Endothelial cell of umbilical vein (primary cell): ENCODE data around the gene UFSP2. TPM values are rescaled to one million over a fixed set of nuclear protein-coding genes. Genes with fewer than 3 reads are reported as not detected.

Source experiments
- BruUV-seq: library from RNA; stranded (reverse); fragments of 400-500 nt; replicated peaks from 2 replicates; lab custom pipeline; 2021; lab: Mats Ljungman, UMichigan
- CTCF ChIA-PET: fragments of 300-600, 350-600 bp; sonication (Branson Sonifier 250); formaldehyde crosslinking; loops from one replicate; lab custom pipeline; 2021; ENCODE audit warnings: antibody characterized with exemption, inconsistent platforms; lab: Charles Lee
- POLR2A ChIA-PET: fragments of 300-600, 350-600 bp; sonication (Branson Sonifier 250); formaldehyde crosslinking; loops from one replicate; lab custom pipeline; 2021; ENCODE audit warnings: antibody characterized with exemption, inconsistent platforms; lab: Charles Lee
- DNase-seq: peaks from one replicate; pipeline ENCODE4 v3.0.0-alpha.2; 2011; ENCODE audit warnings: low read depth, low spot score
- FAIRE-seq: peaks from 2 replicates; lab custom pipeline; 2011; peaks lifted over from hg19 to GRCh38; lab: Jason Lieb, UNC
- H2AFZ ChIP-seq: 2 replicates; pipeline ENCODE4 v1.6.0; 2012; ENCODE audit warnings: low read depth, low read length, control low read depth, inconsistent platforms
- H3K27ac ChIP-seq: 2 replicates; pipeline ENCODE4 v1.5.1; 2011; ENCODE audit warnings: low read depth, mild to moderate bottlenecking, control low read depth, low read length, moderate library complexity; ENCODE audit not compliant: insufficient read depth
- H3K27me3 ChIP-seq, 2 experiments: 2 replicates each; pipeline versions ENCODE4 v1.6.0 to v1.6.1; 2011; ENCODE audit warnings: low read length in 2 of 2, mixed read lengths in 1 of 2; ENCODE audit not compliant: control insufficient read depth in 2 of 2, insufficient read depth in 2 of 2
- H3K36me3 ChIP-seq, 2 experiments: 2 replicates in 1 of 2; 3 replicates in 1 of 2; pipeline ENCODE4 v1.5.1; 2011; ENCODE audit warnings: low read length in 2 of 2, mild to moderate bottlenecking in 1 of 2, moderate library complexity in 1 of 2; ENCODE audit not compliant: control insufficient read depth in 2 of 2, insufficient read depth in 2 of 2; ENCODE audit errors: extremely low read depth in 1 of 2
- H3K4me1 ChIP-seq: 3 replicates; pipeline ENCODE4 v1.5.1; 2011; ENCODE audit warnings: mild to moderate bottlenecking, low read length; ENCODE audit not compliant: control insufficient read depth, insufficient read depth; ENCODE audit errors: extremely low read depth
- H3K4me2 ChIP-seq: 2 replicates; pipeline ENCODE4 v1.6.1; 2011; ENCODE audit warnings: low read length, control low read depth, mixed read lengths; ENCODE audit not compliant: insufficient read depth
- H3K4me3 ChIP-seq, 3 experiments: fragments of 200-600 bp in 1 of 3; sonication (generic), shearing (Covaris generic) in 1 of 3; replicated peaks in 1 of 3; 2 replicates each; pipeline ENCODE4 v1.5.1; 2011 to 2016; ENCODE audit warnings: control low read depth in 3 of 3, low read length in 3 of 3, mild to moderate bottlenecking in 2 of 3, inconsistent platforms in 1 of 3, low read depth in 1 of 3, moderate library complexity in 1 of 3; ENCODE audit not compliant: insufficient read depth in 1 of 3
- H3K79me2 ChIP-seq: 2 replicates; pipeline ENCODE4 v1.6.0; 2012; ENCODE audit warnings: low read length, inconsistent platforms; ENCODE audit not compliant: control insufficient read depth, insufficient read depth
- H3K9ac ChIP-seq: replicated peaks from 2 replicates; pipeline ENCODE3; 2011; ENCODE audit warnings: low read length, control low read depth; ENCODE audit not compliant: insufficient read depth; ENCODE audit errors: extremely low read depth
- H3K9me1 ChIP-seq: replicated peaks from 3 replicates; pipeline ENCODE4 v1.6.0; 2011; ENCODE audit warnings: mild to moderate bottlenecking, low read length; ENCODE audit not compliant: control insufficient read depth, insufficient read depth; ENCODE audit errors: extremely low read depth
- H3K9me3 ChIP-seq: replicated peaks from 2 replicates; pipeline ENCODE4 v1.5.1; 2012; ENCODE audit warnings: low read length, inconsistent platforms; ENCODE audit not compliant: control insufficient read depth, insufficient read depth
- H4K20me1 ChIP-seq: replicated peaks from 2 replicates; pipeline ENCODE3; 2011; ENCODE audit warnings: mild to moderate bottlenecking, low read length; ENCODE audit not compliant: control insufficient read depth, insufficient read depth; ENCODE audit errors: extremely low read depth
- EZH2 ChIP-seq: IDR thresholded peaks from 2 replicates; pipeline ENCODE4 v1.6.1; 2012; ENCODE audit warnings: borderline replicate concordance, low read depth, mild to moderate bottlenecking, moderate library complexity, low read length, inconsistent platforms; ENCODE audit not compliant: severe bottlenecking
- FOS ChIP-seq: IDR thresholded peaks from 2 replicates; pipeline ENCODE4 v1.6.1; 2011; ENCODE audit warnings: mild to moderate bottlenecking, low read length, moderate library complexity, borderline replicate concordance; ENCODE audit not compliant: insufficient read depth
- GATA2 ChIP-seq: IDR thresholded peaks from 2 replicates; pipeline ENCODE4 v1.7.0; 2011; ENCODE audit warnings: low read depth, mild to moderate bottlenecking, moderate library complexity, mixed read lengths, low read length; ENCODE audit not compliant: insufficient read length, insufficient read depth
- JUN ChIP-seq: IDR thresholded peaks from 2 replicates; pipeline ENCODE4 v1.6.1; 2011; ENCODE audit warnings: borderline replicate concordance, low read depth; ENCODE audit not compliant: insufficient read length, insufficient read depth
- MAX ChIP-seq: IDR thresholded peaks from 2 replicates; pipeline ENCODE4 v1.6.1; 2011; ENCODE audit not compliant: insufficient read depth, insufficient read length
- MYC ChIP-seq: IDR thresholded peaks from one replicate; pipeline ENCODE4 v1.6.1; 2011; ENCODE audit warnings: mild to moderate bottlenecking, low read depth, low read length
- POLR2A ChIP-seq: IDR thresholded peaks from 2 replicates; pipeline ENCODE4 v1.6.1; 2012; ENCODE audit warnings: low read depth, mild to moderate bottlenecking, control low read depth, low read length
- POLR2AphosphoS5 ChIP-seq: IDR thresholded peaks from 2 replicates; pipeline ENCODE4 v1.6.1; 2012; ENCODE audit warnings: low read depth, mild to moderate bottlenecking, control low read depth, low read length, moderate library complexity; ENCODE audit not compliant: insufficient read depth
- dilution Hi-C: fragments of 300-500 bp; cut with MboI; formaldehyde crosslinking; loops from one replicate; pipeline ENCODE4 v1.15.0; 2019; ENCODE audit warnings: low sequenced_read_pairs; ENCODE audit not compliant: extremely low pct_ligation_motif_present
- intact Hi-C: fragments of 100-400 bp; cut with micrococcal nuclease; formaldehyde crosslinking; loops from one replicate; pipeline ENCODE4 v1.10.0; 2022
- polyA plus RNA-seq, 4 experiments: library from polyadenylated mRNA; depleted of rRNA in 3 of 4; stranded (reverse) in 3 of 4; unstranded in 1 of 4; fragments of >200 nt; gene quantifications; 2 replicates each; pipeline versions ENCODE4 v1.2.1 to v1.2.3, GENCODE V29; 2011 to 2012; ENCODE audit warnings: missing spikeins in 1 of 4
- total RNA-seq: library from RNA; stranded (reverse); gene quantifications from 2 replicates; pipeline ENCODE4 v1.2.3, GENCODE V29; 2021
- TF ChIP-seq, protein P1 (sequence below), 2 donors: IDR thresholded peaks; 1 replicate in 1 of 2; 2 replicates in 1 of 2; pipeline ENCODE4 v1.5.1; 2011; ENCODE audit warnings: low read length in 2 of 2, mild to moderate bottlenecking in 2 of 2, moderate library complexity in 2 of 2, control low read depth in 1 of 2, inconsistent platforms in 1 of 2, low read depth in 1 of 2; ENCODE audit not compliant: insufficient read depth in 1 of 2; ENCODE audit errors: extremely low read depth in 1 of 2

Gene UFSP2
- total and polyA plus RNA-seq, 2 donors (not counting 3 experiments of a cell fraction or from before 2014, with no cell fraction given) = 25.2 to 26.7 TPM

DNA sequence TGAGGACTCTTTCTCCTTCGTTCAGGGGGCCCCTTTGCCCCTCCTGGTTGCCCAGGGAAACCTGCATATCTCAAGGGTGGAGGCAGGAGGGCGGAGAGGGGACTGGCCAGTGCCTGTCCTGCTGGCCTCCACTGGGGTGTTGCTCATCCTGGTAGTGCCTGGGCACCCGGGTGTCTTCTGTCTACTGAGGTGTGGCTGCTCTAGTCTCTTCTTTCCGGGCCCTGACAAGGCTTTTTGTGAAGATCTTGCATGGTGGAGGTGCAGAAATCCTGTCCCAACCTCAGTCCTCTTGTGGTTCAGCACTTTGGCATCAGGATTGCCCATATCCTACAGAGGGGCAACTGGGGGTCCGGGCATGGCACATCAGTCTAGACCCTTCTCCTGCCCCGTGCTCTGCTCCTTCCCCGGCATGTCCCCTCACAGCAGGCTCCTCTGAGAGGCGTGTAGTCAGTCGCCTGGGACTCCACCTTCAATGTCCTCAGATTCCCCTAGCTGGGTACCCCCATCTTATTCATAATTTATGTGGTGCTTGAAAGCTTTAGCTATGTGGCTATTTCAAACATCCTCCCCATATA, 43.9 kb upstream of the UFSP2 start:
- H3K9me3 ChIP-seq = no peaks in the 10 kb centered on the region
- H3K9me1 ChIP-seq = no peaks in the 10 kb centered on the region
- no peaks in the 10 kb centered on the region for H4K20me1 ChIP-seq
- no peak overlapping the region for H3K4me3 ChIP-seq
- FAIRE-seq = no peak
- no peak overlapping the region for H3K4me2 ChIP-seq
- no peaks in the 10 kb centered on the region for H3K79me2 ChIP-seq
- TF ChIP-seq, protein P1, sequence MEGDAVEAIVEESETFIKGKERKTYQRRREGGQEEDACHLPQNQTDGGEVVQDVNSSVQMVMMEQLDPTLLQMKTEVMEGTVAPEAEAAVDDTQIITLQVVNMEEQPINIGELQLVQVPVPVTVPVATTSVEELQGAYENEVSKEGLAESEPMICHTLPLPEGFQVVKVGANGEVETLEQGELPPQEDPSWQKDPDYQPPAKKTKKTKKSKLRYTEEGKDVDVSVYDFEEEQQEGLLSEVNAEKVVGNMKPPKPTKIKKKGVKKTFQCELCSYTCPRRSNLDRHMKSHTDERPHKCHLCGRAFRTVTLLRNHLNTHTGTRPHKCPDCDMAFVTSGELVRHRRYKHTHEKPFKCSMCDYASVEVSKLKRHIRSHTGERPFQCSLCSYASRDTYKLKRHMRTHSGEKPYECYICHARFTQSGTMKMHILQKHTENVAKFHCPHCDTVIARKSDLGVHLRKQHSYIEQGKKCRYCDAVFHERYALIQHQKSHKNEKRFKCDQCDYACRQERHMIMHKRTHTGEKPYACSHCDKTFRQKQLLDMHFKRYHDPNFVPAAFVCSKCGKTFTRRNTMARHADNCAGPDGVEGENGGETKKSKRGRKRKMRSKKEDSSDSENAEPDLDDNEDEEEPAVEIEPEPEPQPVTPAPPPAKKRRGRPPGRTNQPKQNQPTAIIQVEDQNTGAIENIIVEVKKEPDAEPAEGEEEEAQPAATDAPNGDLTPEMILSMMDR (IDR thresholded peaks at IDR 0.05; ENCODE audit: extremely low read depth in 1 of 2, insufficient read depth in 1 of 2, low read depth in 1 of 2, low read length in 2 of 2) = no peak
- TF ChIP-seq POLR2AphosphoS5 (no peak), GATA2 (no peak), JUN (no peak), MYC (no peak), EZH2 (no peak), FOS (no peak), POLR2A (no peak), MAX (no peak)
- H3K9ac ChIP-seq = no peak overlapping the region
- intact Hi-C loops (loop anchor here (2.0 kb wide), 1 partner anchor 97 kb away; no protein-coding TSS in a partner anchor), dilution Hi-C loops (no loop called here)
- no peak for DNase-seq
- peaks cover 15% of the 10 kb centered on the region in 2 experiments for H3K27me3 ChIP-seq
- H3K27ac ChIP-seq = no peak overlapping the region
- no peak overlapping the region for H2AFZ ChIP-seq
- H3K4me1 ChIP-seq = peaks cover 18% of the 10 kb centered on the region
- ChIA-PET POLR2A (no interaction called here), CTCF (no interaction called here)
- H3K36me3 ChIP-seq = no peaks in the 10 kb centered on the region
- BruUV-seq = no TSS peak
